CD14-positive monocyte (primary cell): ENCODE data around the gene CROCC2. TPM values are rescaled to one million over a fixed set of nuclear protein-coding genes. Genes with fewer than 3 reads are reported as not detected.

Experiments
- DNase-seq, 3 donors: peaks; one replicate each; pipeline ENCODE4 v3.0.0-alpha.2; 2011 to 2022
- H2AFZ ChIP-seq: 2 replicates; pipeline ENCODE4 v1.6.0; 2012; ENCODE audit warnings: mild to moderate bottlenecking, low read depth, low read length, inconsistent platforms; ENCODE audit not compliant: insufficient read depth, poor library complexity, severe bottlenecking
- H3K27ac ChIP-seq, 2 donors: 1 replicate in 1 of 2; 2 replicates in 1 of 2; pipeline ENCODE4 v1.5.1; 2012 to 2013; ENCODE audit warnings: low read length in 2 of 2, control low read depth in 1 of 2, inconsistent platforms in 1 of 2, low read depth in 1 of 2, mild to moderate bottlenecking in 1 of 2
- H3K27me3 ChIP-seq, 2 donors: one replicate each; pipeline versions ENCODE4 v1.6.0 to v1.6.1; 2011 to 2013; ENCODE audit warnings: low read length in 2 of 2; ENCODE audit not compliant: control insufficient read depth in 2 of 2, insufficient read depth in 2 of 2
- H3K36me3 ChIP-seq, 2 donors: replicated peaks in 1 of 2; 1 replicate in 1 of 2; 2 replicates in 1 of 2; pipeline versions ENCODE4 v1.5.1 to v1.6.1; 2012 to 2013; ENCODE audit warnings: low read length in 2 of 2, control low read depth in 1 of 2, inconsistent platforms in 1 of 2, mild to moderate bottlenecking in 1 of 2; ENCODE audit not compliant: insufficient read depth in 2 of 2, control insufficient read depth in 1 of 2
- H3K4me1 ChIP-seq, 2 donors: 1 replicate in 1 of 2; 2 replicates in 1 of 2; pipeline versions ENCODE4 v1.5.1 to v1.6.1; 2012 to 2013; ENCODE audit warnings: low read length in 2 of 2, control low read depth in 1 of 2, inconsistent platforms in 1 of 2, mild to moderate bottlenecking in 1 of 2, moderate library complexity in 1 of 2; ENCODE audit not compliant: insufficient read depth in 2 of 2, control insufficient read depth in 1 of 2
- H3K4me2 ChIP-seq: replicated peaks from 2 replicates; pipeline ENCODE3; 2012; ENCODE audit warnings: low read length, moderate library complexity, mild to moderate bottlenecking; ENCODE audit not compliant: poor library complexity, severe bottlenecking; ENCODE audit errors: extremely low read depth
- H3K4me3 ChIP-seq, 3 experiments: fragments of 200-600 bp in 1 of 3; sonication (generic) in 1 of 3; replicated peaks in 1 of 3; 1 replicate in 2 of 3; 2 replicates in 1 of 3; pipeline ENCODE4 v1.5.1; 2011 to 2013; ENCODE audit warnings: low read length in 3 of 3, mild to moderate bottlenecking in 3 of 3, control low read depth in 2 of 3, low read depth in 2 of 3, inconsistent platforms in 1 of 3, moderate library complexity in 1 of 3
- H3K79me2 ChIP-seq: 2 replicates; pipeline ENCODE4 v1.6.0; 2012; ENCODE audit warnings: mild to moderate bottlenecking, control low read depth, inconsistent platforms, low read length, moderate library complexity; ENCODE audit not compliant: insufficient read depth
- H3K9ac ChIP-seq: 2 replicates; pipeline ENCODE4 v1.6.0; 2017; ENCODE audit warnings: low read length, mild to moderate bottlenecking; ENCODE audit not compliant: insufficient read depth, poor library complexity, severe bottlenecking
- H3K9me3 ChIP-seq, 2 donors: replicated peaks in 1 of 2; 1 replicate in 1 of 2; 2 replicates in 1 of 2; pipeline versions ENCODE4 v1.5.1 to v1.6.1; 2012 to 2013; ENCODE audit warnings: low read length in 2 of 2, control low read depth in 1 of 2; ENCODE audit not compliant: control insufficient read depth in 1 of 2, insufficient read depth in 1 of 2
- H4K20me1 ChIP-seq: 2 replicates; pipeline ENCODE4 v1.6.0; 2012; ENCODE audit warnings: mild to moderate bottlenecking, low read length, control low read depth, moderate library complexity; ENCODE audit not compliant: insufficient read depth
- H3K27ac Mint-ChIP-seq, 7 donors: one replicate each; pipeline ENCODE4 v1.8.0; 2020; ENCODE audit warnings: mild to moderate bottlenecking in 7 of 7, mixed read lengths in 7 of 7, moderate library complexity in 6 of 7, inconsistent platforms in 2 of 7
- H3K27me3 Mint-ChIP-seq, 3 donors: one replicate each; pipeline ENCODE4 v1.8.0; 2021 to 2022; ENCODE audit warnings: low read depth in 3 of 3, mild to moderate bottlenecking in 3 of 3, mixed read lengths in 3 of 3, moderate library complexity in 3 of 3, inconsistent platforms in 1 of 3
- H3K36me3 Mint-ChIP-seq, 2 donors: one replicate each; pipeline ENCODE4 v1.8.0; 2020; ENCODE audit warnings: mixed read lengths in 2 of 2, inconsistent platforms in 1 of 2, mild to moderate bottlenecking in 1 of 2
- H3K4me1 Mint-ChIP-seq: one replicate; pipeline ENCODE4 v1.8.0; 2020; ENCODE audit warnings: mild to moderate bottlenecking, mixed read lengths
- H3K4me3 Mint-ChIP-seq, 2 donors: one replicate each; pipeline ENCODE4 v1.8.0; 2020; ENCODE audit warnings: mild to moderate bottlenecking in 2 of 2, mixed read lengths in 2 of 2, moderate library complexity in 1 of 2
- H3K9me3 Mint-ChIP-seq, 7 donors: one replicate each; pipeline ENCODE4 v1.8.0; 2020 to 2022; ENCODE audit warnings: mixed read lengths in 7 of 7, mild to moderate bottlenecking in 6 of 7, moderate library complexity in 6 of 7, inconsistent platforms in 2 of 7
- WGBS: methylation state at CpG from one replicate; pipeline ENCODE4 v1.1.5; 2013; ENCODE audit warnings: missing lambda C conversion rate; ENCODE audit not compliant: insufficient coverage; 5-methylcytosine and 5-hydroxymethylcytosine counted together
- intact Hi-C, 2 donors: fragments of 100-400 bp; cut with micrococcal nuclease; formaldehyde crosslinking; loops; one replicate each; pipeline versions ENCODE4 v1.15.0 to v1.15.1; 2023
- polyA plus RNA-seq, 3 donors: library from polyadenylated mRNA; depleted of rRNA in 1 of 3; unstranded in 2 of 3; stranded (reverse) in 1 of 3; fragments of 300-500 nt in 2 of 3; fragments of >200 nt in 1 of 3; fragmentation: Illumina TruSeq in 2 of 3; gene quantifications; 1 replicate in 2 of 3; 2 replicates in 1 of 3; pipeline ENCODE4 v1.2.3, GENCODE V29; 2012 to 2021
- TF ChIP-seq, protein P1 (sequence below): fragments of 200-600 bp; IDR thresholded peaks from one replicate; pipeline ENCODE4 v1.8.0; 2022; ENCODE audit warnings: antibody characterized with exemption, mild to moderate bottlenecking

Gene CROCC2
- polyA plus RNA-seq, 3 donors, result 0.15 TPM; not detected in 2

DNA sequence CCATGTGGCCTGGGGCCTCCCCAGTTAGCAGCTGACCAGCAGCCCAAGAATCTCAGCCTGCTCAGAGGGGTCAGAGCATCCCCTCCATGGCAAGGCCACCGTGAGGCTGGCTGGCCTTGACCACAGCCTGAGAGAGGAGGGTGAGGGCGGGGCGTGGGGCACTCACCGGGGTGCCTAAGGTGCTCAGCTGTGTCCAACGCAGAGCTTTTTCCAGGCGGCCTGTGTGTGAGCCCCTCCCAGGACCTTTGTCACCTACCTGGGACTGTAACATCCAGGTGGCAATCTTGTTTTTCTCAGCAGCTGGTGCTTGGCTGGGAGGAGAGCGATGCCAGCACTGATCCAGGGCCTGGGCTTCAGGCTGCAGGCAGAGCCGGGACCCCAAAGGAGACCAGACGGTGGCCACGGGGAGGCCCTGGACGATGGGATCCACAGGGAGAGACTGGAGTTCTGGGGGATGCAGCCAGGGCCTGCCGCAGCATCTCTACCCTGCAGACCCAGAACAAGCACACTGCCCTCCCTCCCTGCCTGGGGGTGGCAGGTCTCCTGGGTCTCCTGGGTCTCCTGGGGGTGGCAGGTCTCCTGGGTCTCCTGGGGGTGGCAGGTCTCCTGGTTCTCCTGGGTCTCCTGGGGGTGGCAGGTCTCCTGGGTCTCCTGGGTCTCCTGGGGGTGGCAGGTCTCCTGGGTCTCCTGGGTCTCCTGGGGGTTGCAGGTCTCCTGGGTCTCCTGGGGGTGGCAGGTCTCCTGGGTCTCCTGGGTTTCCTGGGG lies 104.6 kb downstream of the CROCC2 start:
- H3K36me3 ChIP-seq, result no peaks in the 10 kb centered on the region
- no peaks in the 10 kb centered on the region for H3K27me3 ChIP-seq
- 71% methylated on average over 11 of the region's 12 CpGs for WGBS
- H3K27ac Mint-ChIP-seq, result no peak overlapping the region
- H3K4me1 ChIP-seq, result peaks cover 8 to 11% of the 10 kb centered on the region in 2 donors
- intact Hi-C loops, result no loop called here
- no peak for DNase-seq
- H3K4me3 Mint-ChIP-seq, result peak overlapping the region in 1 of 2 donors; percentile 82
- H4K20me1 ChIP-seq, result no peaks in the 10 kb centered on the region
- H3K27me3 Mint-ChIP-seq, result peaks cover 9 to 30% (median 12%) of the 10 kb centered on the region in 3 donors
- H3K27ac ChIP-seq, result no peak overlapping the region
- H3K79me2 ChIP-seq, result no peaks in the 10 kb centered on the region
- TF ChIP-seq, protein P1, sequence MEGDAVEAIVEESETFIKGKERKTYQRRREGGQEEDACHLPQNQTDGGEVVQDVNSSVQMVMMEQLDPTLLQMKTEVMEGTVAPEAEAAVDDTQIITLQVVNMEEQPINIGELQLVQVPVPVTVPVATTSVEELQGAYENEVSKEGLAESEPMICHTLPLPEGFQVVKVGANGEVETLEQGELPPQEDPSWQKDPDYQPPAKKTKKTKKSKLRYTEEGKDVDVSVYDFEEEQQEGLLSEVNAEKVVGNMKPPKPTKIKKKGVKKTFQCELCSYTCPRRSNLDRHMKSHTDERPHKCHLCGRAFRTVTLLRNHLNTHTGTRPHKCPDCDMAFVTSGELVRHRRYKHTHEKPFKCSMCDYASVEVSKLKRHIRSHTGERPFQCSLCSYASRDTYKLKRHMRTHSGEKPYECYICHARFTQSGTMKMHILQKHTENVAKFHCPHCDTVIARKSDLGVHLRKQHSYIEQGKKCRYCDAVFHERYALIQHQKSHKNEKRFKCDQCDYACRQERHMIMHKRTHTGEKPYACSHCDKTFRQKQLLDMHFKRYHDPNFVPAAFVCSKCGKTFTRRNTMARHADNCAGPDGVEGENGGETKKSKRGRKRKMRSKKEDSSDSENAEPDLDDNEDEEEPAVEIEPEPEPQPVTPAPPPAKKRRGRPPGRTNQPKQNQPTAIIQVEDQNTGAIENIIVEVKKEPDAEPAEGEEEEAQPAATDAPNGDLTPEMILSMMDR, result no peak
- H3K9me3 Mint-ChIP-seq, result peaks cover 1 to 6% (median 4%) of the 10 kb centered on the region in 7 donors
- no peaks in the 10 kb centered on the region for H3K36me3 Mint-ChIP-seq
- H3K9me3 ChIP-seq, result peaks cover 0 to under 1% of the 10 kb centered on the region in 2 donors
- H2AFZ ChIP-seq, result no peak overlapping the region
- no peak overlapping the region for H3K9ac ChIP-seq
- H3K4me1 Mint-ChIP-seq, result peaks cover 9% of the 10 kb centered on the region
- peak overlapping the region in 1 of 3 experiments; percentile 59 for H3K4me3 ChIP-seq
- no peak overlapping the region for H3K4me2 ChIP-seq

DNA sequence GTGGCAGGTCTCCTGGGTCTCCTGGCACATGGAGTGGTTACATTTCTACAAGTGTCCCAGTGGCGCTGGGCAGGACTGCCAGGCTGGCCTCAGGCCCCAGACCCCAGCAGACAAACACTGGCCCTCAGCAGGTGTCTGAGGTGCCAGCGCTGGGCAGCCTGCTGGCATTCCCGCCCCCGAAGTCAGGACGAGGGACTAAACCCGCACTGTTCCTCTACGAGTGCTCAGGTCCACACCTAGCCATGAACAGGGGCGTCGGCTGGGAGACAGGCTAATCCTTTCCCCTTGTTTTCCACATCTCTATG lies 105.1 kb downstream of the CROCC2 start:
- Mint-ChIP-seq H3K4me3 (no peak overlapping the region), H3K27me3 (peaks cover 9 to 28% (median 12%) of the 10 kb centered on the region in 3 donors), H3K4me1 (peaks cover 9% of the 10 kb centered on the region), H3K36me3 (no peaks in the 10 kb centered on the region), H3K9me3 (peaks cover 0 to 2% (median 0%) of the 10 kb centered on the region in 7 donors), H3K27ac (no peak overlapping the region)
- intact Hi-C loops, result no loop called here
- Histone ChIP-seq H3K9ac (no peak overlapping the region), H3K4me2 (no peak overlapping the region), H4K20me1 (no peaks in the 10 kb centered on the region), H3K4me1 (peaks cover 8 to 11% of the 10 kb centered on the region in 2 donors), H3K36me3 (no peaks in the 10 kb centered on the region), H3K9me3 (no peaks in the 10 kb centered on the region), H3K27me3 (no peaks in the 10 kb centered on the region), H3K79me2 (no peaks in the 10 kb centered on the region), H2AFZ (no peak overlapping the region), H3K4me3 (no peak overlapping the region), H3K27ac (no peak overlapping the region)
- WGBS, result 91% methylated on average over 5 of the region's 9 CpGs
- TF ChIP-seq, protein P1, result no peak
- DNase-seq, result no peak
